ENCODE results near the gene BAZ1A.
A peak's percentile ranks its signal among the peaks of the same experiment; 100 is the strongest.
"Not testable (repeated sequence)": the region's sequence is repeated elsewhere in the genome, so short reads cannot be mapped to it uniquely, and the experiment has no call there.

Gene BAZ1A

GRCh38 chr14:34780646-34781045, 94.5 kb downstream of the BAZ1A start:
- no peak for DNase-seq

GRCh38 chr14:34778744-34779143, 96.4 kb downstream of the BAZ1A start:
- no peak for DNase-seq

- DNase-seq, result no peak
Measured at GRCh38 chr14:34776611-34777010, 98.5 kb downstream of the BAZ1A start.

- DNase-seq, result no peak
Measured at GRCh38 chr14:34775922-34776321, 99.2 kb downstream of the BAZ1A start.

- no peak for DNase-seq
Measured at GRCh38 chr14:34775342-34775741, 99.8 kb downstream of the BAZ1A start.

- DNase-seq, result no peak
Measured at GRCh38 chr14:34770901-34771300, 104.3 kb downstream of the BAZ1A start.

GRCh38 chr14:34766606-34767005, 108.6 kb downstream of the BAZ1A start:
- DNase-seq, result no peak

- DNase-seq, result no peak
Measured at GRCh38 chr14:34766060-34766459, 109.1 kb downstream of the BAZ1A start.

GRCh38 chr14:34755215-34755614, 119.9 kb downstream of the BAZ1A start:
- no peak for DNase-seq

GRCh38 chr14:34754687-34755086, 120.5 kb downstream of the BAZ1A start:
- DNase-seq, result no peak

- DNase-seq, result peak; percentile 21
Measured at GRCh38 chr14:34750670-34751069, 124.5 kb downstream of the BAZ1A start.

- no peak for DNase-seq
Measured at GRCh38 chr14:34750233-34750632, 124.9 kb downstream of the BAZ1A start.

- DNase-seq, result no peak
Measured at GRCh38 chr14:34749408-34749807, 125.8 kb downstream of the BAZ1A start.

- no peak for DNase-seq
Measured at GRCh38 chr14:34742270-34743115, 132.7 kb downstream of the BAZ1A start.

- DNase-seq, result no peak
Measured at GRCh38 chr14:34741840-34742239, 133.3 kb downstream of the BAZ1A start.

- not testable (repeated sequence) for DNase-seq
Measured at GRCh38 chr14:34740139-34740538, 135.0 kb downstream of the BAZ1A start.

- DNase-seq, result not testable (repeated sequence)
Measured at GRCh38 chr14:34737079-34737478, 138.1 kb downstream of the BAZ1A start.

GRCh38 chr14:34733245-34733644, 141.9 kb downstream of the BAZ1A start:
- DNase-seq, result peak; percentile 52

- no peak for DNase-seq
Measured at GRCh38 chr14:34732802-34733201, 142.4 kb downstream of the BAZ1A start.

- DNase-seq, result no peak
Measured at GRCh38 chr14:34723867-34724266, 151.3 kb downstream of the BAZ1A start.

- peak; percentile 10 for DNase-seq
Measured at GRCh38 chr14:34722723-34723545, 152.2 kb downstream of the BAZ1A start.

- DNase-seq, result no peak
Measured at GRCh38 chr14:34721129-34721528, 154.0 kb downstream of the BAZ1A start.

GRCh38 chr14:34718750-34719304, 156.3 kb downstream of the BAZ1A start:
- DNase-seq, result peak; percentile 34

Measured in kidney glomerular epithelial cell (primary cell).